PFSK-1 (cell line): Measurements from ENCODE around the gene MLPH.

Source experiments
- POLR2AphosphoS5 ChIP-seq: IDR thresholded peaks from 2 replicates; pipeline ENCODE4 v1.6.1; 2012; ENCODE audit warnings: low read depth, mild to moderate bottlenecking, control low read depth, low read length, moderate library complexity
- TAF1 ChIP-seq: IDR thresholded peaks from 2 replicates; pipeline ENCODE4 v1.6.1; 2012; ENCODE audit warnings: low read length, control low read depth, borderline replicate concordance; ENCODE audit not compliant: insufficient read depth

GRCh38 chr2:237555560-237555959, 68.5 kb downstream of the MLPH start:
- TF ChIP-seq TAF1 (no peak), POLR2AphosphoS5 (no peak)
